Testis (tissue), 2 donors: ENCODE data around the gene AKAP8L.

ENCODE experiments used
- POLR2A ChIP-seq: fragments of 450-650 bp; IDR thresholded peaks from one replicate; pipeline ENCODE4 v1.6.1; 2017; ENCODE audit warnings: antibody characterized with exemption, mild to moderate bottlenecking, moderate library complexity
- TF ChIP-seq, protein P1 (sequence below), 3 experiments: fragments of 450-650 bp in 2 of 3; fragments of 200-600 bp in 1 of 3; sonication (generic) in 1 of 3; IDR thresholded peaks; one replicate each; pipeline ENCODE4 v1.5.1; 2016 to 2019; ENCODE audit warnings: antibody characterized with exemption in 3 of 3, mild to moderate bottlenecking in 2 of 3, moderate library complexity in 1 of 3

- TF ChIP-seq, protein P1, sequence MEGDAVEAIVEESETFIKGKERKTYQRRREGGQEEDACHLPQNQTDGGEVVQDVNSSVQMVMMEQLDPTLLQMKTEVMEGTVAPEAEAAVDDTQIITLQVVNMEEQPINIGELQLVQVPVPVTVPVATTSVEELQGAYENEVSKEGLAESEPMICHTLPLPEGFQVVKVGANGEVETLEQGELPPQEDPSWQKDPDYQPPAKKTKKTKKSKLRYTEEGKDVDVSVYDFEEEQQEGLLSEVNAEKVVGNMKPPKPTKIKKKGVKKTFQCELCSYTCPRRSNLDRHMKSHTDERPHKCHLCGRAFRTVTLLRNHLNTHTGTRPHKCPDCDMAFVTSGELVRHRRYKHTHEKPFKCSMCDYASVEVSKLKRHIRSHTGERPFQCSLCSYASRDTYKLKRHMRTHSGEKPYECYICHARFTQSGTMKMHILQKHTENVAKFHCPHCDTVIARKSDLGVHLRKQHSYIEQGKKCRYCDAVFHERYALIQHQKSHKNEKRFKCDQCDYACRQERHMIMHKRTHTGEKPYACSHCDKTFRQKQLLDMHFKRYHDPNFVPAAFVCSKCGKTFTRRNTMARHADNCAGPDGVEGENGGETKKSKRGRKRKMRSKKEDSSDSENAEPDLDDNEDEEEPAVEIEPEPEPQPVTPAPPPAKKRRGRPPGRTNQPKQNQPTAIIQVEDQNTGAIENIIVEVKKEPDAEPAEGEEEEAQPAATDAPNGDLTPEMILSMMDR (IDR thresholded peaks at IDR 0.05), result no peak
- no peak for TF ChIP-seq POLR2A
Observed at GRCh38 chr19:15429825-15430467, 11.2 kb upstream of the AKAP8L start.
